ENCODE measurements around the gene MMEL1.

DNA sequence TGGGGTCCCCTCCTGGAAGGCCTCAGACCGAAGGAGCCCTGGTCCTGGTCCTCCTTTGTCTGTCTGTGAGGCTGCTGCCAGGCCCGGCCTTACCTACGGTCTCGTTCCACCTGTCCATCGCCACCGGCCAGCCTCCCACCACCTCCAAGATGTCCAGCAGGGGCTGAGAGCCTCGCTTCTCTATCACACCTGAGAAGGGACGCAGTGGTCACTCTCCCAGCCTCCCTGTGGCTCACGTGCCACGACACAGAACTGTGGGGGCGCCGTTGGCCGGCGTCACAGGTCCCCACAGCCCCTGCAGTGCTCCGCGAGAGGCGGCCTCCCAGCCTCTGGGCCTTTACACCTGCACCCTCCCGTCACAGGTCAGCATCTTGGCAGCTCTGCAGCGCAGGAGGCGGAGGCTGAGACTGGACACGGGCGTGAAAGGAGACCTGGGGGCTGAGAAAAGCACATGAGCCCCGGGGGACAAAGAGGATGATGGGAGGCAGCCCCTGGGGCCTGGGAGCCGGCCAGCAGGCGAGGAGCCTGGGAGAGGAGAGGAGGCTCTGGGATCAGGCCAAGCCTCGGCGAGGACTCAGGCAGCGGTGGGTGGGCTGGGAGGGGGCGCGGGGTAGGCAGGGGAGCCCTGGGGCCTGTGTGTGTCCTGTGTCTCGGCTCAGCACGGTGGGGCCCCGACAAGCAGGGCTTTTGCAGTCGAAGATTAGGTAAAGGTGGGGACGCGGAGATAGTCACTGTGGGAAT lies 25.8 kb downstream of the MMEL1 start:
- TF ChIP-seq EZH2 (IDR thresholded peaks at IDR 0.05; ENCODE audit: low read depth), result no peak
- TF ChIP-seq, protein P1, sequence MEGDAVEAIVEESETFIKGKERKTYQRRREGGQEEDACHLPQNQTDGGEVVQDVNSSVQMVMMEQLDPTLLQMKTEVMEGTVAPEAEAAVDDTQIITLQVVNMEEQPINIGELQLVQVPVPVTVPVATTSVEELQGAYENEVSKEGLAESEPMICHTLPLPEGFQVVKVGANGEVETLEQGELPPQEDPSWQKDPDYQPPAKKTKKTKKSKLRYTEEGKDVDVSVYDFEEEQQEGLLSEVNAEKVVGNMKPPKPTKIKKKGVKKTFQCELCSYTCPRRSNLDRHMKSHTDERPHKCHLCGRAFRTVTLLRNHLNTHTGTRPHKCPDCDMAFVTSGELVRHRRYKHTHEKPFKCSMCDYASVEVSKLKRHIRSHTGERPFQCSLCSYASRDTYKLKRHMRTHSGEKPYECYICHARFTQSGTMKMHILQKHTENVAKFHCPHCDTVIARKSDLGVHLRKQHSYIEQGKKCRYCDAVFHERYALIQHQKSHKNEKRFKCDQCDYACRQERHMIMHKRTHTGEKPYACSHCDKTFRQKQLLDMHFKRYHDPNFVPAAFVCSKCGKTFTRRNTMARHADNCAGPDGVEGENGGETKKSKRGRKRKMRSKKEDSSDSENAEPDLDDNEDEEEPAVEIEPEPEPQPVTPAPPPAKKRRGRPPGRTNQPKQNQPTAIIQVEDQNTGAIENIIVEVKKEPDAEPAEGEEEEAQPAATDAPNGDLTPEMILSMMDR (conservative IDR thresholded peaks at IDR 0.05), result no peak

All from PC-9 (cell line).